Ovary (tissue), 9 donors: Measurements from ENCODE around the gene FUOM. TPM values are rescaled to one million over a fixed set of nuclear protein-coding genes. Genes with fewer than 3 reads are reported as not detected.

ENCODE experiments used
- DNase-seq, 5 donors: peaks; one replicate each; pipeline ENCODE4 v3.0.0-alpha.2; 2019 to 2020
- H3K27ac ChIP-seq, 2 donors: fragments of 200-600 bp; one replicate each; pipeline versions ENCODE4 v1.5.1 to v1.8.0; 2019 to 2022
- H3K27me3 ChIP-seq: fragments of 200-600 bp; one replicate; pipeline ENCODE4 v1.8.0; 2022
- H3K36me3 ChIP-seq: fragments of 200-600 bp; sonication (generic); one replicate; pipeline ENCODE4 v1.5.1; 2019
- H3K4me1 ChIP-seq: one replicate; pipeline ENCODE4 v1.8.1; 2013; ENCODE audit warnings: mild to moderate bottlenecking, moderate library complexity; ENCODE audit not compliant: insufficient read depth
- H3K4me3 ChIP-seq: fragments of 200-600 bp; sonication (generic); one replicate; pipeline ENCODE4 v1.5.1; 2017
- H3K9me3 ChIP-seq, 2 donors: fragments of 200-600 bp in 1 of 2; sonication (generic) in 1 of 2; one replicate each; pipeline versions ENCODE4 v1.5.1 to v1.8.1; 2013 to 2019; ENCODE audit warnings: mild to moderate bottlenecking in 1 of 2, moderate library complexity in 1 of 2
- CTCF ChIP-seq, 3 donors: fragments of 450-650 bp in 2 of 3; fragments of 200-600 bp in 1 of 3; IDR thresholded peaks; one replicate each; pipeline versions ENCODE4 v1.5.1 to v1.8.0; 2016 to 2022; ENCODE audit warnings: antibody characterized with exemption in 3 of 3, mild to moderate bottlenecking in 1 of 3
- EP300 ChIP-seq: sonication (generic); formaldehyde crosslinking; IDR thresholded peaks from one replicate; pipeline ENCODE4 v1.6.1; 2017; ENCODE audit warnings: antibody characterized with exemption
- POLR2A ChIP-seq: fragments of 450-650 bp; IDR thresholded peaks from one replicate; pipeline ENCODE4 v1.6.1; 2017; ENCODE audit warnings: antibody characterized with exemption, mild to moderate bottlenecking, moderate library complexity
- WGBS, 3 donors: extraction: QIAGEN DNeasy Blood & Tissue Kit in 1 of 3; methylation state at CpG; one replicate each; pipeline versions ENCODE4 v1.1.5 to v1.1.7; 2013 to 2017; 5-methylcytosine and 5-hydroxymethylcytosine counted together
- intact Hi-C, 4 donors: fragments of 100-400 bp; cut with DNase I; formaldehyde crosslinking; loops; one replicate each; pipeline versions ENCODE4 v1.11.0 to v1.15.1; 2022 to 2023
- polyA plus RNA-seq, 2 donors: library from polyadenylated mRNA; stranded (reverse); fragments of 200-250 nt in 1 of 2; fragments of 350-450 nt in 1 of 2; fragmentation: Illumina TruSeq in 1 of 2; extraction: RNeasy Lipid Tissue Mini Kit (QIAGEN cat#74804) in 1 of 2; gene quantifications; one replicate each; pipeline ENCODE4 v1.2.3, GENCODE V29; 2013 to 2014
- total RNA-seq, 7 donors: library from RNA; depleted of rRNA in 2 of 7; stranded (reverse); fragments of >200 nt in 2 of 7; fragmentation: NEBNext Ultra II Directional in 3 of 7; extraction: Animal tissue kit (Norgen Biotek cat#: 25700) in 3 of 7; gene quantifications; one replicate each; pipeline versions ENCODE4 v1.1.0 to v1.2.4, GENCODE V29; 2016 to 2023
- donor health status: DM: no; HTN: no; CAD: no; lungs with moderate emphysema.
- donor health status: DM: no; HTN: no; CAD: no.
- donor health status: Bipolar disorder and iron deficiency.
- donor health status: DM: yes; HTN: yes; CAD: no.
- donor health status: DM: no; HTN: no; CAD: no.
- donor health status: DM: yes; HTN: yes; CAD: no.

FUOM gene
- total and polyA plus RNA-seq, 9 donors, result 1.2 to 26.3 (median 14.8) TPM

GRCh38 chr10:133375357-133376115, 17.7 kb upstream of the FUOM start:
- peak in 1 of 5 donors; percentile 26 for DNase-seq
- no peaks in the 10 kb centered on the region for H3K9me3 ChIP-seq
- intact Hi-C loops, result loop anchor here in 1 of 4 donors (5.0 kb wide), 1 partner anchor 68 kb away; the partner anchor contains the start of genes TUBGCP2 and ZNF511

GRCh38 chr10:133373174-133374090, 15.6 kb upstream of the FUOM start, which contains the start of gene ECHS1:
TSS of gene ECHS1 (minus strand) at chr10:133373354. CDS start at chr10:133373333, 21 bp downstream.
- intact Hi-C loops, result no loop called here

More at GRCh38 chr10:133375357-133376115, 17.7 kb upstream of the FUOM start:
- Histone ChIP-seq H3K4me3 (no peak overlapping the region), H3K4me1 (peaks cover 9% of the 10 kb centered on the region), H3K27me3 (no peaks in the 10 kb centered on the region), H3K36me3 (no peaks in the 10 kb centered on the region), H3K27ac (no peak overlapping the region)
- WGBS, 3 donors, result 78 to 83% (median 80%) methylated on average over 12 of the region's 12 CpGs
- no peak for TF ChIP-seq EP300
- TF ChIP-seq CTCF (IDR thresholded peaks at IDR 0.05), result no peak
- TF ChIP-seq POLR2A, result no peak

GRCh38 chr10:133372507-133372906, 14.7 kb upstream of the FUOM start:
- peaks cover 4% of the 10 kb centered on the region for H3K4me1 ChIP-seq
- peak in 4 of 5 donors; percentile 36 to 70 (median 59) for DNase-seq
- H3K27ac ChIP-seq, result peak overlapping the region in 1 of 2 donors; percentile 43
- TF ChIP-seq POLR2A (no peak), EP300 (no peak), CTCF (IDR thresholded peaks at IDR 0.05) (no peak)
- no peaks in the 10 kb centered on the region for H3K36me3 ChIP-seq
- intact Hi-C loops, result no loop called here
- no peaks in the 10 kb centered on the region for H3K27me3 ChIP-seq
- peak overlapping the region; percentile 89 for H3K4me3 ChIP-seq
- WGBS, 3 donors, result 21 to 33% (median 28%) methylated on average over 10 to 20 of the region's 20 CpGs
- no peaks in the 10 kb centered on the region for H3K9me3 ChIP-seq

More at GRCh38 chr10:133373174-133374090, 15.6 kb upstream of the FUOM start, which contains the start of gene ECHS1:
- peak within 1 kb of the TSS; percentile 89 for H3K4me3 ChIP-seq
- no peaks in the 10 kb centered on the region for H3K36me3 ChIP-seq
- H3K4me1 ChIP-seq, result peaks cover 6% of the 10 kb centered on the region
- no peaks in the 10 kb centered on the region for H3K9me3 ChIP-seq
- no peak for TF ChIP-seq EP300
- peak; percentile 45 for TF ChIP-seq POLR2A
- WGBS, 3 donors, result 0 to 2% (median 1%) methylated on average over 24 to 88 of the region's 89 CpGs
- DNase-seq, result peak; percentile 94 to 98 (median 97)
- H3K27ac ChIP-seq, result peak within 1 kb of the TSS; percentile 43 to 75
- no peaks in the 10 kb centered on the region for H3K27me3 ChIP-seq

GRCh38 chr10:133370030-133370786, 12.4 kb upstream of the FUOM start:
- Histone ChIP-seq H3K27ac (no peak overlapping the region), H3K9me3 (no peaks in the 10 kb centered on the region), H3K4me1 (peaks cover 4% of the 10 kb centered on the region), H3K27me3 (no peaks in the 10 kb centered on the region), H3K4me3 (no peak overlapping the region), H3K36me3 (no peaks in the 10 kb centered on the region)
- 81 to 90% (median 85%) methylated on average over 24 of the region's 24 CpGs for WGBS, 3 donors
- no peak for TF ChIP-seq POLR2A
- no peak for TF ChIP-seq EP300
- TF ChIP-seq CTCF (IDR thresholded peaks at IDR 0.05), result no peak
- intact Hi-C loops, result no loop called here
- no peak for DNase-seq
